WERI-Rb-1 (cell line): ENCODE measurements around the gene MEOX2.

ENCODE experiments used
- DNase-seq: peaks from one replicate; pipeline ENCODE4 v3.0.0-alpha.2; 2020
- H3K27ac ChIP-seq: fragments of 250-450 bp; sonication (Bioruptor Pico); 2 replicates; pipeline ENCODE4 v1.5.1; 2020; ENCODE audit warnings: mild to moderate bottlenecking, moderate library complexity
- H3K27me3 ChIP-seq: fragments of 250-450 bp; sonication (Bioruptor Pico); 2 replicates; pipeline ENCODE4 v1.5.1; 2021; ENCODE audit warnings: mild to moderate bottlenecking, low read depth, moderate library complexity; ENCODE audit not compliant: insufficient read depth, severe bottlenecking
- H3K36me3 ChIP-seq: fragments of 250-450 bp; sonication (Bioruptor Pico); 2 replicates; pipeline ENCODE4 v1.5.1; 2020; ENCODE audit warnings: mild to moderate bottlenecking, moderate library complexity
- H3K4me3 ChIP-seq: 2 replicates; pipeline ENCODE4 v1.5.1; 2011; ENCODE audit warnings: low read depth, mild to moderate bottlenecking, control low read depth, low read length
- H3K9me3 ChIP-seq: fragments of 250-450 bp; sonication (Bioruptor Pico); 2 replicates; pipeline ENCODE4 v1.5.1; 2021; ENCODE audit warnings: mild to moderate bottlenecking, moderate library complexity; ENCODE audit not compliant: severe bottlenecking
- TF ChIP-seq, protein P1 (sequence below): IDR thresholded peaks from 2 replicates; pipeline ENCODE4 v1.5.1; 2011; ENCODE audit warnings: low read depth, mild to moderate bottlenecking, control low read depth, inconsistent platforms, low read length

MEOX2 gene

DNA sequence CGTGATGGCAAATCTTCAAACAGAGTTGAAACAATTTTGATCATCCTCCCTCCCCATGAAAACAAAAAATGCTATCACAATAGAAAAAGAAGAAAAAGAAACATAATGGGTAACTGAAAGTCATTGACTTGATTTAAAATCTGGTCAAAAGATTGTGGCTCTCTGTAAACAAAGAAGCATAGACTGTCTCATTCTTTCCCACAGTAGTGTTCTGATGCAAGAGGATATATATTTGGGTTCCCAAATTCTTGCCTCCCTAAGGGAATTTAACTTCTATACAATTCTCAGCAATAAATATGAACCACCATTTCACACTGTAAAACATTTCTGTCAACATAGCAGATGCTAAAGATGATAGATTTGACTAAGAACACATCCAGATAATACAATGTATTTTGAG, 32.8 kb upstream of the MEOX2 start:
- Histone ChIP-seq H3K27ac (no peak overlapping the region), H3K27me3 (no peaks in the 10 kb centered on the region), H3K36me3 (no peaks in the 10 kb centered on the region), H3K4me3 (no peak overlapping the region), H3K9me3 (no peaks in the 10 kb centered on the region)
- no peak for DNase-seq
- TF ChIP-seq, protein P1, sequence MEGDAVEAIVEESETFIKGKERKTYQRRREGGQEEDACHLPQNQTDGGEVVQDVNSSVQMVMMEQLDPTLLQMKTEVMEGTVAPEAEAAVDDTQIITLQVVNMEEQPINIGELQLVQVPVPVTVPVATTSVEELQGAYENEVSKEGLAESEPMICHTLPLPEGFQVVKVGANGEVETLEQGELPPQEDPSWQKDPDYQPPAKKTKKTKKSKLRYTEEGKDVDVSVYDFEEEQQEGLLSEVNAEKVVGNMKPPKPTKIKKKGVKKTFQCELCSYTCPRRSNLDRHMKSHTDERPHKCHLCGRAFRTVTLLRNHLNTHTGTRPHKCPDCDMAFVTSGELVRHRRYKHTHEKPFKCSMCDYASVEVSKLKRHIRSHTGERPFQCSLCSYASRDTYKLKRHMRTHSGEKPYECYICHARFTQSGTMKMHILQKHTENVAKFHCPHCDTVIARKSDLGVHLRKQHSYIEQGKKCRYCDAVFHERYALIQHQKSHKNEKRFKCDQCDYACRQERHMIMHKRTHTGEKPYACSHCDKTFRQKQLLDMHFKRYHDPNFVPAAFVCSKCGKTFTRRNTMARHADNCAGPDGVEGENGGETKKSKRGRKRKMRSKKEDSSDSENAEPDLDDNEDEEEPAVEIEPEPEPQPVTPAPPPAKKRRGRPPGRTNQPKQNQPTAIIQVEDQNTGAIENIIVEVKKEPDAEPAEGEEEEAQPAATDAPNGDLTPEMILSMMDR: no peak

GRCh38 chr7:15715435-15715834, 29.0 kb upstream of the MEOX2 start:
- Histone ChIP-seq H3K27ac (no peak overlapping the region), H3K9me3 (no peaks in the 10 kb centered on the region), H3K4me3 (no peak overlapping the region), H3K27me3 (no peaks in the 10 kb centered on the region), H3K36me3 (no peaks in the 10 kb centered on the region)
- TF ChIP-seq, protein P1: no peak
- DNase-seq: no peak

- DNase-seq: no peak
- TF ChIP-seq, protein P1: no peak
- H3K4me3 ChIP-seq: no peak overlapping the region
- no peak overlapping the region for H3K27ac ChIP-seq
- no peaks in the 10 kb centered on the region for H3K9me3 ChIP-seq
- H3K36me3 ChIP-seq: no peaks in the 10 kb centered on the region
- no peaks in the 10 kb centered on the region for H3K27me3 ChIP-seq
Measured at GRCh38 chr7:15709978-15710377, 23.5 kb upstream of the MEOX2 start.

- no peak overlapping the region for H3K4me3 ChIP-seq
- H3K9me3 ChIP-seq: no peaks in the 10 kb centered on the region
- no peaks in the 10 kb centered on the region for H3K27me3 ChIP-seq
- no peak overlapping the region for H3K27ac ChIP-seq
- no peak for DNase-seq
- TF ChIP-seq, protein P1: no peak
- no peaks in the 10 kb centered on the region for H3K36me3 ChIP-seq
Measured at GRCh38 chr7:15707570-15707969, 21.1 kb upstream of the MEOX2 start.

DNA sequence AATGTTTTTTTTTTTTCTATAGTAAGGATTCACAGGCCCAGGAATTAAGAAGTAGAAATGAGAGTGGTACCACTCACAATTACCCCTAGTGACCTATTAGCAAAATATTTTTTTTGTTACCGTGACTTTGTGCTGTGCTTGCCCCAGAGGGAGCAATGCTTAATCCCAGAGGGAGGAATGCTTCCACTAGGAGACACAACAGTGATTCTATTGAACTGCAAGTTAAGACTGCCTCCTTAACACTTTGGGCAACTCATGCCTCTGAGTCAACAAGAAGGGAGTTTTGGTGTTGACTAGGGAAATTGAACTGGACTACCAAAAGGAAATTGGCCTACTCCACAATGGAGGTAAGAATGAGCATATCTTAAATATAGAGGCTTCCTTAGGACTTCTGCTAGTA, 17.2 kb upstream of the MEOX2 start:
- TF ChIP-seq, protein P1: no peak
- Histone ChIP-seq H3K36me3 (no peaks in the 10 kb centered on the region), H3K9me3 (no peaks in the 10 kb centered on the region), H3K27me3 (no peaks in the 10 kb centered on the region), H3K27ac (no peak overlapping the region), H3K4me3 (no peak overlapping the region)
- no peak for DNase-seq

- Histone ChIP-seq H3K4me3 (no peak overlapping the region), H3K36me3 (no peaks in the 10 kb centered on the region), H3K9me3 (no peaks in the 10 kb centered on the region), H3K27ac (no peak overlapping the region), H3K27me3 (peaks cover 3% of the 10 kb centered on the region)
- TF ChIP-seq, protein P1: no peak
- no peak for DNase-seq
Measured at GRCh38 chr7:15692501-15693020, 6.1 kb upstream of the MEOX2 start.
